GM21528 (cell line): ENCODE measurements around the gene TPCN1.

Source experiments
- ATAC-seq: cut with Tn5 transposase; IDR thresholded peaks from one replicate; pipeline ENCODE4 v1.9.1; 2021; ENCODE audit warnings: mild to moderate bottlenecking, moderate library complexity; ENCODE audit not compliant: unreplicated experiment, low FRiP score

TPCN1 gene

DNA sequence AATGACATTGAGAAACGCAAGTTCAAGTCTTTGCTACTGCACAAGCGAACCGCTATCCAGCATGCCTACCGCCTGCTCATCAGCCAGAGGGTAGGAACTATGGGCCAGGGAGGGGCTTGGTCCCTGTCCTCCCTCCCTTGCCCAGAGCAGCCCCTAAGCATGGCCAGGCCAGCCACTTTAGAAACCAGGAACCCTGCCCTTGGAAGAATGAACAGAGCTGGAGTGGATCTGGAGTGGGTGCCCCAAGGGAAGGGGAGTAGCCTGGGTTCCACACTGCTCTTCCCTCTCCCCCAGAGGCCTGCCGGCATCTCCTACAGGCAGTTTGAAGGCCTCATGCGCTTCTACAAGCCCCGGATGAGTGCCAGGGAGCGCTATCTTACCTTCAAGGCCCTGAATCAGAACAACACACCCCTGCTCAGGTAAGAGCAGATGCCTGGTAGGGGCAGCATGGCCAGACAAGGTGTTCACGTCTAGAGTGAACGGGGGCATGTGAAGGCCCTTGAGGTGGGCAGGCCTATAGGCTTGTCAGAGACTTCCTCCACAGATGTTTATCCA, 55.8 kb downstream of the TPCN1 start:
- no peak for ATAC-seq

DNA sequence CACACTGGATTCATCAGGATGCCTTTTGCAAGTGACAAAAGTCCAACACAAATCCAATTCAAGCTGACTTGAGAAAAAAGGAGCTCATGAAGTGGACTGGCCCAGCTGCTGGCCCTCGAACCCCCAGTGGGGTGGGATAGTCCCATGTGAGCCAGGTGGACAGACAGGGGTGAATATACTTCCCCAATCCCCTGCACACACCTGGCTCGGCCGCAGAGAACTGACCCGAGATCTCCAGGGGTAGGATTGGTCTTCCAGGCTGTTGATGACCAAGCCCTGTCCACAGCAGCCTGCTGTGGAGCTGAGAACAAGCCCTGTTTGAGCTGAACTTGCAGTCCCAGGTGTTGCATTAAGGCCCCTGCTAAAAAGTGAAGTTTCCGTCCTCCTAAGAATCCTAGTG, 56.2 kb downstream of the TPCN1 start:
- no peak for ATAC-seq

DNA sequence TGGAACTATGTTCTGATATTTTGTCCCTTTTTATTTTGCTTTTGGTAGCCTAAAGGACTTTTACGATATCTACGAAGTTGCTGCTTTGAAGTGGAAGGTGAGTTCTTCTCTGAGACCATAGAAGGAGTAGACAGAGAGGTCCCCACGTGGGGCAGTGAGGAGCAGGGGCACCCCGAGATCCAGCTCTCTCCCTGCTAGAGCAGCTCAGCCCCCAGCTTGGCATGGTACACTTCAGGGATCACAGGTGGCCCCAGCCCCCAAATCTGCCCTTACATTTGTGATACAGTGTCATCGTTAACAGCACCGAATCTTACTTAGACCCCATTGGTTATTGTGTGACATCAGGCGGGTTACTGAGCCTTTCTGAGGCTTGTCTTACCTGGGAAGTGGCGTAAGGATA, 56.9 kb downstream of the TPCN1 start:
- no peak for ATAC-seq

DNA sequence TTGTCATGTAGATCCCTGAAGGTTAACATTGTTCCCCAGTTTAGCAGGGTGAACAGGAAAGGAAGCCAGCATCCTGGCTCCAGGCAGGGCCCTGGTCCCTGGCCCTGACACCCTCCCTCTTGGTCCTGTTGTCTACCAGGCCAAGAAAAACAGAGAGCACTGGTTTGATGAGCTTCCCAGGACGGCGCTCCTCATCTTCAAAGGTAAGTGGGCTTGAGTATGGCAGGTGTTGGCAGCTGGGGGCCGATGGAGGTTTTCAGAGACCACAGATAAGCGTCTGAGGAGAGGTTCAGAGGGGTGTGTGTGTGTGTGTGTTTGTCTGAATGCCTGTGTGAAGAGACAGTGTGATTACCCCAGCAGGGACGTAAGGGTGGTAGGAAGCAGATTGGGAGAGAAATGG, 57.4 kb downstream of the TPCN1 start:
- ATAC-seq = no peak

DNA sequence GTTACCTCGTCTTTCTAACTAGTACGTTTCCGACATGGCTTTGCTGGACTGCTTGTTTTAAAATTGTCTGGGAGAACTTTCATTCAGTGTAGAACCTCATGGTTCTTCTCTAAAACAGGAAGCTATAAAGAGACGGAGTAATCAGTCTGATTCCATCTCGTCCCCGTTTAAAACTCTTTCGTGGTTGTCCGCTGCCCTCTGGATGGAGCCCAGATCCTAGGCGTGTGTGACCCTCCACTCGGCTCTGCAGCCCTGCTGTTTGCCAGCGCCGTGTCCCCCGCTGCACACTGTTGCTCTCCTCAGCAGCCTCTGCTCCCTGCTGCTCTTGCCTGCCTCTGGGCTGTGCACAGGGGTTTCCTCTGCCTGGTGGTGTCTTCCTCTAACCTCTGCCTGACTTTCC, 63.5 kb downstream of the TPCN1 start:
- ATAC-seq = no peak

DNA sequence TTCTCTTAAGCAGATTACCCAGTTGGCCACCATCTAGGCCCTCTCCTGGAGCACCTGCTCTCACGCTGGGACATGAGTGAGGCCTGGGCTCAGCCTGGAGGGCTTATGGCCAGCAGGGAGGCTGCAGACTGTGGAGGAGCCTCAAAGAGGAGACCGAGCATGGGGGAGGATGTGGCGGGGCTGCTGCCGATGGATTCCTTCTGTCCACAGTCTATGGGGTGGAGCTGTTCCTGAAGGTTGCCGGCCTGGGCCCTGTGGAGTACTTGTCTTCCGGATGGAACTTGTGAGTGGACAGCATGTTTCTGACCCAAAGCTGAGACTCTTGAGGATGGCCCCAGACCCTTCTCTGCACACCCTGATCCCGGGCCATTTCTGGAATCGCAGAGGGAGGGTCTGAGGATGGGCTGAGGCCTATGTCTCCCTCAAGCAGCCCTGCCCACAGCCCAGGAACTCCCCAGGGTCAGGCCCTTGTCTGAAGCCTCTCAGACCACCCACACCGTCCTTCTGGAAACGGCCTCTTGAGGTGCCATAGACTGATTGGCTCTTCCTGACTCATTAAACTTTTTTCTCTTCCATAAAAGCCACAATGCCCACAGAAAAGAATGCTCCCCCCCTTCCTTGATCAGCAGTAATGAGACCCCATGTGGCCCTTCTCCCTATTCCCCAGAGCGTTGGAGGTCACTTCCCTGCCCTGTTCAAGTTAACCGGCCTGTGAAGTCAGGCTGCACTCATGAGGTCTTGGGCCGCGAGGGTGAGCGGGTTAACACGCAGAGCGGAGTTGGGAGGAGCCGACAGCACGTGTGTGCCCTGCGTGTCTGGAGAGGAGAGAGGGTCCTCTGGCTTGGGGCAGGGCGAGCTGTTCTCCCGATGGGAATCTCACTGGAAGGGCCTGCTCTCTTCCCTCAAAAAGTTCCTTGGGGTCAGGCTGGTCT, 64.7 kb downstream of the TPCN1 start:
- ATAC-seq = no peak

DNA sequence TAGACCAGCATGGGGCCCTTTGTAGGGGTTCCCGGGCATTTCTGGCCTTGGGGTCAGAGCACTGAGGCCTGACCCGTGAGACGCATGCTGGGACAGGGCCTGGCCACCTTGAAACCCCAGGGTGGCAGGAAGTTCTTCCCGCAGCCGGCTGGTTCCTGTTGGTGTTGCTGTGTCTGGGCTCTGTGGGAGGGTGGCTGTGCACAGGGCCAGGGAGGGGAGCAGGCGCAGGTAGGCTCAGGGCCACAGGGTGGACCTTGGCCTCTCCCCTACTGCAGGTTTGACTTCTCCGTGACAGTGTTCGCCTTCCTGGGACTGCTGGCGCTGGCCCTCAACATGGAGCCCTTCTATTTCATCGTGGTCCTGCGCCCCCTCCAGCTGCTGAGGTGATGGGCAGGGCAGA, 65.4 kb downstream of the TPCN1 start:
- no peak for ATAC-seq

DNA sequence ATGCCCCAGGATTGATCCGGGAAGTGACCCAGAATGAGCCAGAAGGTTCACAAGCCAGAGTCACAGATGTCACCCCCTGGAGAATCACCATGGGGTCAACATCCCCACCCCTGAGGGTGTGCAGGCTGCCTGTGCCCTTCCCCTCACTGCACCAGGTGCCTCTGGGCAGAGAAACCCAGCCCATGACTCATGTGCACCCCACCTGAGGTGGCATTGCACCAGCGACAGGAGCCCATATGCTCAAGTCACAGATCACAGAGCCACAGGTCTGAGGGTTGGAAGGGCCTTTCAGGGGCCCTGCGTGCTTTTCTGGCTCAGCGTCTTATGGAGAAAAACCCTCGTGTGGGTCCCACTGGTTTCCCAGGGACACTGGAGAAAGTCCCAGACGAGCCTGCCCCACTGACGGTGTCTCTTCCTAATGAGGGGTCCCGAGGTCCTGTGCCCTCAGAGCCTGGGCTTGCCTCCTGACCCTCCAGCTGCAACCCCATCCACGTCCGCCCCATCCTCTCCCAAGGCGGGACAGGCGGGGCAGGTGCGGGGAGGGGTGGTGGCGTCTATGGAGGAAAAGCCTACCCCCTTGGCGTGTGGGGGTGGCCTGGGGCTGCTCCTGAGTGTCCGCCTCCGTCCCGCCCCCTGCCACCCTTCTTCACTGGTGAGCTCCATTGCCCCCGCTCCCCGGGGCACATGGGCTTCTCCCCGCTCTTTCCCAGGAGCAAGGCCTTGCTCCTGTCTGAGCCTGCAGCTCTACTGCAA, 66.1 kb downstream of the TPCN1 start:
- no peak for ATAC-seq

DNA sequence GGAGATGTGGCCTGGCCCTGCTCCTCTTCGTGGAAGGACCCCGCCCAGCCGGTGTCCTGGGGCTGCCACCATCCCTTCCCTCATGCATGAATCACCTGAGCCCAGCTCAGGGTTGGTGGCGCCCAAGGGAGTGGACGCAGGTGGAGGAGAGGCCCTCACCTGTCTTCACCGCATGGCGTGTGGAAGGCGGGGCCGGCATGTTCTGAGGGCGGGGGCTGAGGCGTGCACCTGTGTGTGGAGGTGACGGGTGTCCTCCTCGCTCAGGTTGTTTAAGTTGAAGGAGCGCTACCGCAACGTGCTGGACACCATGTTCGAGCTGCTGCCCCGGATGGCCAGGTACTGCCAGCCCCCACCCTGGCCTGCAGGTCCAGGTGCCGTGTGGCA, 66.6 kb downstream of the TPCN1 start:
- no peak for ATAC-seq

DNA sequence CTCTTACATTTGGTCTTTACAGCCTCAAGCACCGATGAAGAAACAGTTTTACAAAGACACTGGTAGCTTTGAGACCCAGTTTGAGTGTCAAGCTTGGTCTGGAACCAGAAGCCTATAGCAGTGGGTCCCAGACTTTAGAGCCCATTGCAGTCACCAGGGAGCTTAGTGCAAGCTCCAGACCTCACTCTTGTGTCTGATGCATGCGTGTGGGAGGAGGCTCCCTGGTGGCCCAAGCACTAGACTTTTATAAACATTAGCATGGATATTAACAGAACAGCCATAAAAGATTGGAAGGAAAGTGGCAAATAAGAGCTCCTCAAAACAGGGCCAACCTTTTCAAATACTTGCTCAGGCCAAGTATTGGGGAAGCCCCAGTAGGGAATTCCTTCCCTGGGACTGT, 68.1 kb downstream of the TPCN1 start:
- ATAC-seq = no peak

DNA sequence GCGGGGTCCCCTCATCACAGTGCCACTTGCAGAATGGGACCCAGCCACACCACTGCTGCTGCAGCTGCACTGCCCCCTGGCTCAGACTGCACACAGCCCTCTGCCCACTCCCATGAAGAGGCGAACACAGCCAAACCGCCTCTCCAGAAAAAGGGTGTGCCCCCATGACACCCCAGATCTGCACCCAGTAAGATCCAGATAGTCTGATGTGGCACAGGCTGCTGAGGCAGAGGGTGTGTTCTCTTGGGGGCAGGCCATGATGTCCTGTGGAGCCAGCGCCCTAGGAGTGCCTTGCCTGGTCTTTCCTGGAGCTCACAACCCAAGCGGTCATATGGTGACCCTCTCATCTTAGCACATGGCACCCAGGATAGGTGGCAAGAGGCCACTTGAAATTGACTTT, 69.2 kb downstream of the TPCN1 start:
- ATAC-seq = no peak

DNA sequence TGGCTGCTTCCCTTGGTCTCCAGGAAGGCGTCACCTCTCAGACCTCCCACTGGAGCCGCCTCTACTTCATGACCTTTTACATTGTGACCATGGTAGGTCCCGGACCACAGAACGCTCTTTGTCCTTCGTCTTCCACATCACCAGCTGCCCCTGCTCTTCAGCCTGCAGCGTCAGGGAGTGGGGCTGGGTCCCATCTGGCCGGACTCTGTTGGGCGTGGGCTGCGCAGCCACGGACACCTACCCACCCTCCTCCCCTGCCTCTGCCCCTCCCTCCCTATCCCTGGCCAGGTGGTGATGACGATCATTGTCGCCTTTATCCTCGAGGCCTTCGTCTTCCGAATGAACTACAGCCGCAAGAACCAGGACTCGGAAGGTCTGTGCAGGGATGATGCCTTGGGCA, 70.3 kb downstream of the TPCN1 start:
- no peak for ATAC-seq

DNA sequence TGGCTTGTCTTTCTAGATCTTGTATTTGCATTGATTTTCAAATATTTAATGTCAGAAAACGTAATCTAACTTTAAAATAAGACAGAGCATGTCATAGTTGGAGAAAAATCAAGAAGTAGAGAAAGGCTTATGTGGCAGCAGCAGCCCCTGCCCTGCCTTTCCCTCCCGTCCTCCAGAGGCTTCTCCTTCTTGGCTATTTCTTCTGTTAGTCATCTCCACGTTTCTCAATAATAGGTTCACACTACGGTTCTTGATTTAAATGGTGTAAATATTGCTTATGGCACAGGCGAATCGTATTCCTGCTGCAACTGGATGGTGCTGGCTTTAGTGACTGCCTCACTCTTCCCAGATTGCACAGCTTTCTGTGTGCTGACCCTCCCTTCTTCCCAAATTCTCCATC, 70.8 kb downstream of the TPCN1 start:
- ATAC-seq = no peak

DNA sequence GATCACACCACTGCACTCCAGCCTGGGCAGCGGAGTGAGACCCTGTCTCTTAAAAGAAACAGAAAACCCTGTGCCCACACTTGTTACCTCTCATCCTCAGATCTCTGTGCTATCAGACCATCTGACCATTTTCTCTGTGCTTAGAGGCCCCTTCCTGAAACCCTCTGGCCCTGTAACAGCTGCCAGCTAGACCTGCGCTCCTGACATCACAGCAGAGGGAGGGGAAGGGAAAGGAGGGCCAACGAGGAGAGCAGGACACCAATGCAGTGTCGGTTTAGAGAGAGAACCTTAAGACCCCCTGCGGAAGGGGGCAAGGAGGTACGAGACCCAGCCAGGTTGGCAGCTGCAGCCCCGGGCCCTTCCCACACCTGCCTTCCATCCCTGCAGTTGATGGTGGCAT, 71.3 kb downstream of the TPCN1 start:
- no peak for ATAC-seq

DNA sequence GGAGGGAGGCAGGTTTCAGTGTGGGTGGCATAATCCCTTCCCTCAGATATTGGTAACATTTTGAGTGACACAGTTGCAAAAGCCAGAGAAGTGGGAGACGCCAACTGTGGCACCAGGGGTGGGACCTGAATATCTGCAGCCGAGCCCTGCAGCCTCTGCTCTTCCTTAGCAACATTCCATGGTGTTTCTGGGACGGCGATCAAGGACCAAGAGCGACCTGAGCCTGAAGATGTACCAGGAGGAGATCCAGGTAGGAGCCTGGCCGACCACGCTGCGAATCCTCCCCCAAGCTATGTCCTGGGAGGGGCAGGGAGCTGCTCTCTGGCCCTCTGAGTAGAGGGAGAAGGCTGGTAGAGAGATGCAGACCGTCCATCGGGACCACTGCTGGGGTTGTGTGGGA, 71.8 kb downstream of the TPCN1 start:
- no peak for ATAC-seq

DNA sequence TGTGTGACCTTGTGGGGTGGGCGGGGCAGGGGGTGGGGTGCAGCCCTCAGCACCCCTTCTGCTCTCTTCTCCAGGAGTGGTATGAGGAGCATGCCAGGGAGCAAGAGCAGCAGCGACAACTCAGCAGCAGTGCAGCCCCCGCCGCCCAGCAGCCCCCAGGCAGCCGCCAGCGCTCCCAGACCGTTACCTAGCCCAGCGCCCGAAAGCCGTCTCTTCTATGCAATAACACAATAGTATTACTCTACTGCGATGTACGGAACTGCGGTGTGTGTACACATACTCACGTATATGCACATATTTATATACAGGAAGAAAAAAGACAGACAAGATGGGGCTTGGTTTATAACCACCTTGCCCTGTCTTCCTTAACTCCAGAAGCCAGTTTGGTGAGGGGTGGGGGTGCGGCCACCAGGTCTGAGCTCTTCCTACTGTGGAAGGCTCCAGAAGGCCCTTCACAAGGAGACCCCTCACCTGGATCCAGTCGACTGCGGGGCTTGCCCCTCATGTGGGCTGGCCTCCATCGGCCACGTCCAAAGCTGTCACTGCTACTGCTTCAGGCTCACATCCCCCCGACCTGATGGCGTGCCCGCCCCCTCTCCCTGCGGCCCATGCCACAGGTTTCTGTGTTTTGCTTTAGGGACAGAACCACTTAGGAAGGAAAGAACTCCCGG, 74.8 kb downstream of the TPCN1 start:
- no peak for ATAC-seq

DNA sequence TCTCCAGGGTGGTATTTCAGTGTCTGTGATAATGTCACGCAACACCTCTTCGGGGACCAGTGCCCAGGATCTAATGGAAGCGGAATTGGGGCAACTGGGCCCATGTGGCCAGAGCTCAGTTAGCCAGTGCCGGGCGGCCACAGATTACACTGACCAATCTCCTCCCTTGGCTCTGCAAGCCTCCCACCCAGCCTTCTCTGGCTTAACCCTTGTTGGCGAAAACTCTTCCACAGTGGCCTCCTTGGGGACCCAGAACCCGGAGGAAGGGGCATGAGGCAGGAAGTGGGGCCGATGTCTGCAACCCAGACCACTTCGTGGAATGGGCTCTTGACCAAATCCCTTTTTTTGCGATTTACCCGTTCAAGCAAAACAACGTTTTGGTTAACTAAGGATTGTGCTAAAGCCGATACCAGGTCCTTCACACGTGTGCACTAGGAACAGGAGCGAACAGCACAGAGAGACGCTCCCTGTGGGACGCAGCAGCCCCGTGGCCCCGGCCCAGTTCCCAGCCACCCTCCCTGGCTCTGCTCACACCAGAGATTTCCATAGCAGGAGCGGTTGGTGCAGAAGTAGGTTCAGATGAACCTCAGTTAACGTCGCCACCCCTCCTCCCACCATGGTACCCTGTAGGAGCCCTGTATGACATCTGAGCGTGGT, 75.4 kb downstream of the TPCN1 start:
- ATAC-seq = no peak

DNA sequence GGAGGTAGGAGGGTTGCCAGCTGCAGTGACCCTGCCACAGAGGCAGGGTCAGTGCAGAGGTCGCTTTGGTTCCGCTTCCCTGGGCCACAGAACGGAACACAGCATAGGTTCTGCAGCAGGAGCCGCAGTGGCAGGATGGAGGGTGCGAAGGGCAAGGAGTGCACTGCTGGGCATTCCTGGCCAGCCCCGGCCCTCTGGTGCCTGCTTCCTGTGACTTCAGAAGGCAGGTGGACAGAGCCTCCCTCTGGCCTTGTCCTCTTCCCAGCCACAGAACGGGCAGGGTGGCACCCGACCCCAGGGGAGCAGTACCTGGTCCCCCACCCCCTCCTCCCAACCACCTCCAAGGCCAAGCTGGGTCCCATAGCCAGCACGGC, 75.9 kb downstream of the TPCN1 start:
- no peak for ATAC-seq

DNA sequence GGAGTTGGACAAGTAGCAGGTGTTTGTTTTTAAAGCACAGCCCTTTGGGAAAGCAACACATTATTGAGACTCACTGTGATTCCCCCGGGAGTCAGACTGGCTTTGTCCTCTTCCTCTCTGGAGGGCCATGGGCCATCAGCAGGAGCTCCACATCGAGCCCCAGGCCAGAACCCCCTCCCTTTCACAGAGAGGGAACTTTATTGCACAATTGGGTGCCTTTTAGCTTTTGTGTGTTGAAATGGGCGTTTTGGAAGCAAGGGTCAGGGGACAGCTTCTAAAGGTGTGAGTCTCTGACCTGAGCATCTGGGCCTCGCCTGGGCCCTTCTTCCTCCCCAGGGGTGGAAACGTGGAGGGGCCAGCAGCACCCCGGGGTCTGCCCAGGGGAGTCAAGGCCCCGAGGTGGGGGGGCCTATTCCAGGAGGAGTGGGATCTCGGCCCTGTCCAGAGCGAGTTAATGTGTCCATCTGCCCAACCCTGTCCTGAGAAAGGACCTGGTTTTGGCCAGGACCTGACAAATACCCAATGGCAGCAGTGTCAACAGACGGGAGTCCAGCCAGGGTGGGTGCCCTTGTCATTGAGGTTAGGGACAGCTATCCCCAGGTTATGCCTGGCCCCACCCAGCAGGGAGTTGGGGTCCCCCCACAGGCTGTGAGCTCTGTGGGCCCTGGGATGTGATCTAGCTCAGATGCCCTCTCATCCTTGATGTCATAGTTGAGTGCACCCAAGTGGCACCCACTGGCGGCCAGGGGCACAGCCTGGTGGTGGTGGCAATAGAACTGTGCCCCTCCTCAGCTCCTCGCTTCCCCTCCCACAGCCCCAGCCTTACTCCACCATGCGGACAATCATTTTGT, 76.6 kb downstream of the TPCN1 start:
- ATAC-seq = no peak

DNA sequence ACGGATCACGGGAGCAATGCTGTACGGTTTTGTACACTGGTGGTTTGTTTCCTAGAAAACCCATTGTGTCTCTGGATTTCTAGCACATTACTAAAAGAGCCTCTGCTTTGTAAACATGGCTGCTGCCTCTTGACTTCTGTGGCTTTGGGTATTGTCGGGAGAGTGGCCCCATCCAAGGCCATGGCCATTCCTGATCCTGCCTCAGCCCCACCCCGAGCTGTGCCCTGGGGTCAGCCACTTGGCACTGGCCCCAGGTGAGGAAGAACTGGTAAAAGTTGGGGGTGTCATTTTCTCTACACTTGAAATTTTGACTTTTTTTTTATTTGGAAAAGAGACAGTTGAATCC, 77.2 kb downstream of the TPCN1 start:
- ATAC-seq = no peak
